ENCODE measurements around the gene SPO11.

Gene SPO11

DNA sequence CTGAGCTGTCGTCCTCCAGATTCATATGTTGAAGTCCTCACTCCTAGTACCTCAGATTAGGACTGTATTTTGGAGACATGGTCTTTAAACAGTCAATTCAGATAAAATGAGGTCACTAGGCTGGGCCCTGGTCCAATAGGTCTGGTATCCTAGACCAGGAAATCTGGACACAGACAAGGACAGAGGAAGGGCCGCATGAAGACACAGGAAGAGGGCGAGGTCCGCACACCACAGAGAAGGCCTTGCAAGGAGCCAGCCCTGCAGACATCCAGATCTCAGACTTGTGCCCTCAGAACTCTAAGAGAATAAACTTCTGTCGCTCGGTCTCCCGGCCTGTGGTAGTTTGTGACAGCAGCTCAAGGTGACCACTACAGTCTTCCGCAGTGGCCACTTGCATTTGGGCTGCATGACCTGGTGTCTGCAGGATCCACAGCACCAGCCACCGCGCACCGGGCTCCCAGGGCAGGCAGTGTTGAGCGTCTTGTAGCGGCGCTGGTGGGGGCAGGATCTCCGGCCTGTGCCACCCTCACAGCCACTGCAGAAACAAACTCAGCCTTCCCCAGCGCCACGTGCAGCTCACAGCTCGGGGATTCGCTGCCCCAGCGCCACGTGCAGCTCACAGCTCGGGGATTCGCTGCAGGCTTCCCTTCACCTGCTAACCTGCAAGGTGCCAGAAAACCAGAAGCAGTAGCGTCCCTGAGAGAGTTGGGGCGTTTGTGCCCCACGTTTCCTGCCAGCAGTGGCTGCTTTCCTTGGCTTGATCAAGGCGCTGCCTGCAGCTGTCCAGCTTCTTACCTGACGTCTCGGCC lies 55.6 kb downstream of the SPO11 start:
- Histone ChIP-seq H3K27ac (no peak overlapping the region), H2AFZ (ENCODE audit: low read depth) (no peak overlapping the region), H3K79me2 (ENCODE audit: insufficient read depth, low read depth) (no peaks in the 10 kb centered on the region), H3K4me3 (IDR thresholded peaks at IDR 0.05; ENCODE audit: insufficient read depth, low read depth, low read length) (no peak overlapping the region), H3K36me3 (ENCODE audit: insufficient read depth) (no peaks in the 10 kb centered on the region), H3K27me3 (ENCODE audit: insufficient read depth, low read depth) (no peaks in the 10 kb centered on the region), H3K9ac (no peak overlapping the region), H4K20me1 (ENCODE audit: insufficient read depth) (no peaks in the 10 kb centered on the region), H3K4me1 (ENCODE audit: low read depth, poor library complexity, severe bottlenecking) (peaks cover 24% of the 10 kb centered on the region), H3K4me2 (no peak overlapping the region)
- TF ChIP-seq, protein P1, sequence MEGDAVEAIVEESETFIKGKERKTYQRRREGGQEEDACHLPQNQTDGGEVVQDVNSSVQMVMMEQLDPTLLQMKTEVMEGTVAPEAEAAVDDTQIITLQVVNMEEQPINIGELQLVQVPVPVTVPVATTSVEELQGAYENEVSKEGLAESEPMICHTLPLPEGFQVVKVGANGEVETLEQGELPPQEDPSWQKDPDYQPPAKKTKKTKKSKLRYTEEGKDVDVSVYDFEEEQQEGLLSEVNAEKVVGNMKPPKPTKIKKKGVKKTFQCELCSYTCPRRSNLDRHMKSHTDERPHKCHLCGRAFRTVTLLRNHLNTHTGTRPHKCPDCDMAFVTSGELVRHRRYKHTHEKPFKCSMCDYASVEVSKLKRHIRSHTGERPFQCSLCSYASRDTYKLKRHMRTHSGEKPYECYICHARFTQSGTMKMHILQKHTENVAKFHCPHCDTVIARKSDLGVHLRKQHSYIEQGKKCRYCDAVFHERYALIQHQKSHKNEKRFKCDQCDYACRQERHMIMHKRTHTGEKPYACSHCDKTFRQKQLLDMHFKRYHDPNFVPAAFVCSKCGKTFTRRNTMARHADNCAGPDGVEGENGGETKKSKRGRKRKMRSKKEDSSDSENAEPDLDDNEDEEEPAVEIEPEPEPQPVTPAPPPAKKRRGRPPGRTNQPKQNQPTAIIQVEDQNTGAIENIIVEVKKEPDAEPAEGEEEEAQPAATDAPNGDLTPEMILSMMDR (conservative IDR thresholded peaks at IDR 0.05; ENCODE audit: low read depth, low read length), result no peak

DNA sequence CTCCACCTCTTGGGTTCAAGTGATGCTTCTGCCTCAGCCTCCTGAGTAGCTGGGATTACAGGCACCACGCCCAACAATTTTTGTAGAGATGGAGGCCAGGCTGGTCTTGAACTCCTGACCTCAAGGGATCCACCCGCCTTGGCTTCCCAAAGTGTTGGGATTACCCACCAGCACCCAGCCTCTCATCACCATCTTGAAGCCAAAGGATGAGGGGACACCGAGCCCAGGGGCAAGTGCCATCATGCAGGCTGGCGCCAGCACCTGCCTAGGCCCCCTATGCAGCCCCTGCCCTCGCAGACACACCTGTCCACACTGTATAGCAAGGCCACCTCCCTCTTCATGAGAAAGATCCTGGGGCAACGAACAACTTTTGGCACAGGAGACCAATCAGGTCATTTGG lies 56.3 kb downstream of the SPO11 start:
- H3K9ac ChIP-seq, result no peak overlapping the region
- no peaks in the 10 kb centered on the region for H4K20me1 ChIP-seq (ENCODE audit: insufficient read depth)
- H3K4me2 ChIP-seq, result no peak overlapping the region
- H3K4me3 ChIP-seq (IDR thresholded peaks at IDR 0.05; ENCODE audit: insufficient read depth, low read depth, low read length), result no peak overlapping the region
- no peaks in the 10 kb centered on the region for H3K27me3 ChIP-seq (ENCODE audit: insufficient read depth, low read depth)
- no peak overlapping the region for H2AFZ ChIP-seq (ENCODE audit: low read depth)
- H3K79me2 ChIP-seq (ENCODE audit: insufficient read depth, low read depth), result no peaks in the 10 kb centered on the region
- H3K27ac ChIP-seq, result no peak overlapping the region
- peaks cover 30% of the 10 kb centered on the region for H3K4me1 ChIP-seq (ENCODE audit: low read depth, poor library complexity, severe bottlenecking)
- TF ChIP-seq, protein P1 (conservative IDR thresholded peaks at IDR 0.05; ENCODE audit: low read depth, low read length), result no peak
- no peaks in the 10 kb centered on the region for H3K36me3 ChIP-seq (ENCODE audit: insufficient read depth)

DNA sequence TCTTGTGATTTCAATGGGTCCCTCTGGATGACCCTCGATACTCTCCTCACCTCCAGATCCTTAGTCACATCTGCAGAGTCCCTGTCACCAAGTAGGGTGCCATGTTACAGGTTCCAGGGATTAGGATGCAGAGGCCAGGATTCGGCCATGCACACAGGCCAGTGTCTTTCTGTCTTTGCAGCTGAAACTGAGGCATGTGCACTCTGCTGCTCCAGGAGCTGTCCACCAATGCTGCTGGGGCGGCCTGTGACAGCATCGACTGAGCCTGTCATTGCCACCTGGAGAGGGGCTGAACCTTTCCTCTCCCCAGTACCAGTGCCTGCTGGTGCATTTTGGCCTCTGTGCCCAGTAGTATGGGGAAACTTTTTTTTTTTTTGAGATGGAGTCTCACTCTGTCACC lies 57.2 kb downstream of the SPO11 start:
- H3K27me3 ChIP-seq (ENCODE audit: insufficient read depth, low read depth), result no peaks in the 10 kb centered on the region
- no peaks in the 10 kb centered on the region for H4K20me1 ChIP-seq (ENCODE audit: insufficient read depth)
- H2AFZ ChIP-seq (ENCODE audit: low read depth), result no peak overlapping the region
- H3K4me1 ChIP-seq (ENCODE audit: low read depth, poor library complexity, severe bottlenecking), result peaks cover 26% of the 10 kb centered on the region
- no peaks in the 10 kb centered on the region for H3K79me2 ChIP-seq (ENCODE audit: insufficient read depth, low read depth)
- no peak overlapping the region for H3K9ac ChIP-seq
- no peak overlapping the region for H3K27ac ChIP-seq
- TF ChIP-seq, protein P1 (conservative IDR thresholded peaks at IDR 0.05; ENCODE audit: low read depth, low read length), result no peak
- no peak overlapping the region for H3K4me2 ChIP-seq
- no peaks in the 10 kb centered on the region for H3K36me3 ChIP-seq (ENCODE audit: insufficient read depth)
- H3K4me3 ChIP-seq (IDR thresholded peaks at IDR 0.05; ENCODE audit: insufficient read depth, low read depth, low read length), result no peak overlapping the region

GRCh38 chr20:57387463-57387862 lies 57.9 kb downstream of the SPO11 start:
- Histone ChIP-seq H2AFZ (ENCODE audit: low read depth) (no peak overlapping the region), H3K79me2 (ENCODE audit: insufficient read depth, low read depth) (peaks cover 6% of the 10 kb centered on the region), H3K4me2 (no peak overlapping the region), H3K36me3 (ENCODE audit: insufficient read depth) (no peaks in the 10 kb centered on the region), H3K4me3 (IDR thresholded peaks at IDR 0.05; ENCODE audit: insufficient read depth, low read depth, low read length) (no peak overlapping the region), H3K9ac (no peak overlapping the region), H3K27me3 (ENCODE audit: insufficient read depth, low read depth) (no peaks in the 10 kb centered on the region), H3K4me1 (ENCODE audit: low read depth, poor library complexity, severe bottlenecking) (peaks cover 19% of the 10 kb centered on the region), H3K27ac (no peak overlapping the region), H4K20me1 (ENCODE audit: insufficient read depth) (0 out of 2 replicates have a peak, but pooled peaks cover 3% of the 10 kb centered on the region)
- TF ChIP-seq, protein P1 (conservative IDR thresholded peaks at IDR 0.05; ENCODE audit: low read depth, low read length), result no peak

All from KMS-11 (cell line).